HUDEP-2 (cell line): ENCODE measurements around the gene VSX1.

Experiments
- DNase-seq, 76 experiments: peaks; one replicate each; lab custom pipeline; 2025; ENCODE audit not compliant: unreplicated experiment in 76 of 76; lab: John Stamatoyannopoulos, UW

VSX1 gene

DNA sequence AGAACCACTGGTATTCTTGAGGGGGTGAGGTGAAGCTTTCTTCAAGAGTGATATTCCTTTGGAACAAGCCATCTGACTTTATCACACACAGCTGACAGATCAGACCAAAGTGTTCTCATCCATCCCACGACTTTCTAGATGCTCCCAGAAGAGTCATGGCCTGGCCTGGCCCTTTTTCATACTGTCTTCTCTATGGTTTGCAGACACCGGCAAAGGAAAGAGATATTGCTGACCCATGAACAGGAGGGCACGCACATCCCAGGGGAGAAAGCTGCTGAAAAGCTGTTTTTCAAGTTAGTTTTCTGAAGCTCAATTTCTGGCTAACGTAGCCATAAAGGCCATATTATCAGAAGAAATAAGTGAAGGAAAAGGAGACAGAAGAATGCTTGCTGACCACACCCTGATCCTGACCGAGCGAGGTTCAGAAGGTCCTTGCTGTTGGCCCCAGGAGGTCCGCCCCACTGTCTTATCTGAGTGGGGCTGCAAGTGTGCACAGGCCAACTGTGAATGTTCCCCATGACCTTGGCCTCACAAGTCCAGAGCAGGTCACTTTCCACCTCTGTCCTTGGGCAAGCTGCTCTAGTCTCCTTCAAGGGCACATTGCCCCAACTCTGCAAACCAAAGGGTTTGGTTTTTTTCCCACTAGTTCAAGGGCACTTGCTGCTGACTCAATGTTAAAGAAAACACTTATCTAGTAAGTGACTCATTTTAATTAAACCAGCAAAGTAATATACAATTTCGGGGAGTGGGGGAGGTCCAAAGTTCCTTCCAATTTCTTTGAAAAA, 26.0 kb downstream of the VSX1 start:
- peak in 63 of 76 experiments; percentile 25 to 85 (median 47) for DNase-seq

DNA sequence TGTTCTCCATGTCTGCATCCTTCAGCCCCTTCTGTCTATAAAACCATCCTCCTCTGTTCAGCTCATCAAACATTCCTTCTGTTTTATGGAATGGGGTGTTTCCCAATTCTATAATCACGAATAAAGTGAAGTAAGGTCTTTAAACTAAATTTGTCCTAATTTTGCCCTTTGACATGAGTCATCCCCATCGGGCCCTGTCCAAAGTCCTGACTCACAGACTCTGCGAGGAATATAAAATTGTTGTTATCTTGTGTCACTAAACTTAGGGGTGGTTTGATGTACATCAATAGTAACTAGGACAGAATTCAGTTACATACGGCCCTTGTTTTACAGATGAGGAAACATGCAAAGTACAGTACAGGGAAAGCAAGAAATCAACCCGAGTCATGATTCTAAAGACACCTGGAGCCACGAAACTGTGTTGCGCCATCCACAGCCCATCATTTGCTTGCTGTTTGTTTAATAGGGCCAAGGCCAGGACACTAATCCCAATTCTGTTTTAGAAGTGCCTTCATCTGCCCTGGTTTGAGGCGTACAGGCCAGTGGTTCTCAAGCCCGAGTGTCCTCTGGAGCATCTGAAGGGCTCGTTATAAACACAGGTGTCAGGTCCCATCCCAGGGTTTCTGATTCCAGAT, 26.8 kb downstream of the VSX1 start:
- DNase-seq: peak in 8 of 76 experiments; percentile 5 to 35 (median 17)

- no peak for DNase-seq
Observed at GRCh38 chr20:25054096-25054820, 27.7 kb downstream of the VSX1 start.

- DNase-seq: no peak
Observed at GRCh38 chr20:25053255-25054031, 28.5 kb downstream of the VSX1 start.

- no peak for DNase-seq
Observed at GRCh38 chr20:25052255-25053194, 29.4 kb downstream of the VSX1 start.

GRCh38 chr20:25051386-25052155, 30.4 kb downstream of the VSX1 start:
- DNase-seq: no peak

- no peak for DNase-seq
Observed at GRCh38 chr20:25050501-25051350, 31.2 kb downstream of the VSX1 start.

DNA sequence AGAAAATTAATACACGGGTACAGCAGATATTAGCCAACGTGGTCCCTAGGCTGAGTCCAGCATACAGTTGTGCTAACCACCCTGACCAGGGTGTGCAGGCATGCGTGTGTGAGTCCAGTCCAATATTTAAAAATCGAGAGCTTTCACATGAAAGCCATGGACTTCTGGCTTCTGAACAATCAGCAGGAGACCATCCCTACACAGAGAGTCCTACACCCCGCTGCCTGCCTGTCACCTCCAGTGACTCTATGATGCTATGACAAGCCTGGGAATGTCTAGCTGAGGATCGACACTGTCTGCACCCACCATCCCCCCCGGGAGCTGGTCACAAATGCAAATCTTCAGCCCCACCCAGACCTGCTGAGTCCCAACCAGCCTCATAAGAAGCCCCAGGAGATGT, 31.9 kb downstream of the VSX1 start:
- no peak for DNase-seq

- DNase-seq: no peak
Observed at GRCh38 chr20:25049261-25050060, 32.5 kb downstream of the VSX1 start.

DNA sequence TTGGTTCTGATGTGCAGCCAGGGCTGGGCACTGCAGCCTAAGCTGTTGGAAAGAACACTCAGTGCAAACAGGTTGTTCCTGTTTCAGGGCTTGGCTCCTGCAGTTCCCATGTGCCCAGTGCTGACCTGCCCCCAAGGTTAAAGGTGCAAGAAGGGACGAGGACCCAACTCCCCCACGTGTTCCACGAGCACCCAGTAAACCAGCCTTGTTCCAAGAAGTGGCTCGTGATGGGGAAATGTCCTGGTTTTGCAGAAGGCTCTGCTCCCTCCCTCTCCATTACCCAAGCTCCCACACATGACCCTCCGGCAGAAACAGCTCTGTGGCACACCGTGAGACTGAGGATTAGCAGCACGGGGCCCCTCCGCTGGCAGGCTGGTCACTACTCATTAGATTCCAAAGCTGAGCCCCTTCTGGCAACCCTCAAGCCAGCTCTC, 33.4 kb downstream of the VSX1 start:
- DNase-seq: no peak

- DNase-seq: no peak
Observed at GRCh38 chr20:25047766-25048165, 34.2 kb downstream of the VSX1 start.

DNA sequence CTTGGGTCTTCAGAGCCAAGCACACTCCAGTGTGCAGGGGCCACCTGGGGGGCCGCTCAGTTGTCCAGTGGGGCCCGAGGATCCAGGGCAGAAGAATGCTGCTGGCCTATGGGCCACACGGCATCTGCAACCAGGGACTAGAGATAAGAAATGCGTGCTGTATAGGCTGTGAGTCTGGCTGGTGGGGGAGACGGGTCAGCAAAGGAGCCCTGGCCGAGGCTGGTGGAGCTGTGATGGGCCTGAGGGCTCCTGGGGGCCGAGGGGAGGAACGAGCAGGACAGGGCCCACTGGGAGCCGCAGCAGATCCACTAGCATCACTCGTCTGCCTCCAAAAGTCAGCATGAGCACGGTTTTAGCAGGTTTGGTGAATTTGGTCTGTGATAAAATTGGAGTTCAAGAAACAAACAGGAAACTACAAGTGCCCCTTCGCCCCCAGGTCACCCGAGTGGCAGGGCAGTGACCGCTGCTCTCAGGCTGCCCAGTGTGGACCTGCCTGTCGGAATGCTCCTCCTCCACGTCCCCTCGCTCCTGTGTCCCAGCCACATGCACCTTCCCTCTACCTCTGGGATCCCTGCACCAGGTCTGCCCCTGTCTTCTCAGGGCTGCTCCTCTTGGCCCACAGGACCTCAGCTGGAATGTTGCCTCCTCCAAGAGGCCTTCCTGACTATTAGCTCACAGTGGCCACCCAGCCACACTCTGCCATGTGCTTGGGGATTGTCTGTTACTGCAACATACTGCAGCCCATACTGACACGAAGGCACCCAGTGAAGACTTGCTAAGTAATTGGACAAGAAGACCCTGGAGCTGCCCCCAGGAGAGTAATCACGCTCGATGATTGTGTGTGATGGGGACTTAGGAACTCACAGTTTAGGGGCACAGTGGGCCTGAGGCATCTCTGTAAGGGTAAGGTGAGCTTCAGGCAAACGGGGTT, 34.9 kb downstream of the VSX1 start:
- no peak for DNase-seq

GRCh38 chr20:25046181-25046641, 35.7 kb downstream of the VSX1 start:
- DNase-seq: no peak

GRCh38 chr20:25045343-25045712, 36.6 kb downstream of the VSX1 start:
- no peak for DNase-seq

- DNase-seq: peak in 5 of 76 experiments; percentile 4 to 26 (median 16)
Observed at GRCh38 chr20:25044660-25045342, 37.1 kb downstream of the VSX1 start.

GRCh38 chr20:25044261-25044560, 37.7 kb downstream of the VSX1 start:
- DNase-seq: no peak
